Tibial nerve (tissue), 4 donors: Measurements from ENCODE around the gene KCNH5. TPM values are rescaled to one million over a fixed set of nuclear protein-coding genes. Genes with fewer than 3 reads are reported as not detected.

Source experiments
- DNase-seq, 2 donors: peaks; one replicate each; pipeline ENCODE4 v3.0.0-alpha.2; 2019; ENCODE audit warnings: low spot score in 2 of 2
- H3K27ac ChIP-seq, 4 donors: fragments of 200-600 bp; sonication (generic) in 3 of 4; one replicate each; pipeline ENCODE4 v1.5.1; 2017 to 2019; ENCODE audit warnings: mild to moderate bottlenecking in 1 of 4
- H3K27me3 ChIP-seq, 2 donors: fragments of 200-600 bp; sonication (generic) in 1 of 2; one replicate each; pipeline versions ENCODE4 v1.5.1 to v1.6.0; 2017 to 2019
- H3K36me3 ChIP-seq, 3 donors: fragments of 200-600 bp; sonication (generic); one replicate each; pipeline ENCODE4 v1.5.1; 2018 to 2019
- H3K4me1 ChIP-seq, 4 donors: fragments of 200-600 bp; sonication (generic) in 3 of 4; one replicate each; pipeline ENCODE4 v1.5.1; 2017 to 2019
- H3K4me3 ChIP-seq, 4 donors: fragments of 200-600 bp; sonication (generic) in 3 of 4; one replicate each; pipeline ENCODE4 v1.5.1; 2017 to 2019; ENCODE audit warnings: mild to moderate bottlenecking in 1 of 4, moderate library complexity in 1 of 4
- H3K9me3 ChIP-seq, 4 donors: fragments of 200-600 bp; sonication (generic) in 3 of 4; one replicate each; pipeline ENCODE4 v1.5.1; 2017 to 2019
- CTCF ChIP-seq, 5 experiments: fragments of 200-600 bp in 3 of 5; fragments of 450-650 bp in 2 of 5; sonication (generic) in 3 of 5; IDR thresholded peaks; one replicate each; pipeline ENCODE4 v1.5.1; 2016 to 2019; ENCODE audit warnings: antibody characterized with exemption in 5 of 5, mild to moderate bottlenecking in 3 of 5, moderate library complexity in 2 of 5
- EP300 ChIP-seq, 2 donors: sonication (generic); formaldehyde crosslinking; IDR thresholded peaks; one replicate each; pipeline ENCODE4 v1.6.1; 2017; ENCODE audit warnings: antibody characterized with exemption in 2 of 2, mild to moderate bottlenecking in 1 of 2
- POLR2A ChIP-seq, 2 donors: fragments of 450-650 bp; IDR thresholded peaks; one replicate each; pipeline ENCODE4 v1.6.1; 2017; ENCODE audit warnings: antibody characterized with exemption in 2 of 2, mild to moderate bottlenecking in 2 of 2, moderate library complexity in 2 of 2
- WGBS, 2 donors: methylation state at CpG; one replicate each; pipeline ENCODE4 v1.1.5; 2018; 5-methylcytosine and 5-hydroxymethylcytosine counted together
- total RNA-seq, 4 donors: library from RNA; depleted of rRNA; stranded (reverse); fragments of >200 nt; gene quantifications; one replicate each; pipeline ENCODE4 v1.1.0, GENCODE V29; 2016

The KCNH5 gene
- total RNA-seq, 4 donors from 2014 or later, result not detected

GRCh38 chr14:62745496-62745895 is 299.8 kb downstream of the KCNH5 start:
- Histone ChIP-seq H3K36me3 (no peaks in the 10 kb centered on the region), H3K4me1 (no peaks in the 10 kb centered on the region), H3K27ac (no peak overlapping the region), H3K4me3 (no peak overlapping the region), H3K9me3 (no peaks in the 10 kb centered on the region), H3K27me3 (no peaks in the 10 kb centered on the region)
- TF ChIP-seq POLR2A (IDR thresholded peaks at IDR 0.05) (no peak), CTCF (IDR thresholded peaks at IDR 0.05) (no peak), EP300 (IDR thresholded peaks at IDR 0.05) (no peak)
- DNase-seq, result no peak
- 90 to 95% methylated on average over 1 of the region's 1 CpG for WGBS, 2 donors

DNA sequence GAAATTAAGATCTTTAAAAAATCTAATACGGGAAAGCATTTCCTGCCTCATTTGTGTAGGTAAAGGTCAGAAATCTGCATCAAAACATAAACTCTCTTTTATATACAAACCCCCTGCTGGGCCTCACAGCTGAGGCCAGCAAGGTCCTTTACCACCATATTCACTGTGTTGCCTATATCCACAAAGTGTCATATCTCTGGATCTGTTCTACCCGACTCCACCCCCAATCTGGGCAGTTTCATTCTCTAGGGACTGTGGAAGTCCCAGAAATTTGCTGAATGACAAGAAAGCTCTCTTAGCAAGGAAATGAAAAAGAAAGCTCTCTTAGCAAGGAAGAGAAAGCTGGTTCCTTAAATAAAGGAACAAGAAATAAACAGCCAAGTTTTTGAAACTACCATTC is 301.7 kb downstream of the KCNH5 start:
- Histone ChIP-seq H3K4me1 (no peaks in the 10 kb centered on the region), H3K9me3 (no peaks in the 10 kb centered on the region), H3K27ac (no peak overlapping the region), H3K36me3 (no peaks in the 10 kb centered on the region), H3K4me3 (no peak overlapping the region), H3K27me3 (no peaks in the 10 kb centered on the region)
- 55 to 56% methylated on average over 2 of the region's 2 CpGs for WGBS, 2 donors
- DNase-seq, result no peak
- no peak for TF ChIP-seq POLR2A (IDR thresholded peaks at IDR 0.05)
- no peak for TF ChIP-seq EP300 (IDR thresholded peaks at IDR 0.05)
- TF ChIP-seq CTCF (IDR thresholded peaks at IDR 0.05), result no peak

GRCh38 chr14:62743118-62743517 is 302.1 kb downstream of the KCNH5 start:
- H3K4me3 ChIP-seq, result no peak overlapping the region
- DNase-seq, result no peak
- TF ChIP-seq CTCF (IDR thresholded peaks at IDR 0.05) (no peak), EP300 (IDR thresholded peaks at IDR 0.05) (no peak), POLR2A (IDR thresholded peaks at IDR 0.05) (no peak)
- 93 to 96% methylated on average over 4 of the region's 4 CpGs for WGBS, 2 donors
- H3K36me3 ChIP-seq, result no peaks in the 10 kb centered on the region
- no peak overlapping the region for H3K27ac ChIP-seq
- no peaks in the 10 kb centered on the region for H3K9me3 ChIP-seq
- H3K4me1 ChIP-seq, result no peaks in the 10 kb centered on the region
- no peaks in the 10 kb centered on the region for H3K27me3 ChIP-seq

DNA sequence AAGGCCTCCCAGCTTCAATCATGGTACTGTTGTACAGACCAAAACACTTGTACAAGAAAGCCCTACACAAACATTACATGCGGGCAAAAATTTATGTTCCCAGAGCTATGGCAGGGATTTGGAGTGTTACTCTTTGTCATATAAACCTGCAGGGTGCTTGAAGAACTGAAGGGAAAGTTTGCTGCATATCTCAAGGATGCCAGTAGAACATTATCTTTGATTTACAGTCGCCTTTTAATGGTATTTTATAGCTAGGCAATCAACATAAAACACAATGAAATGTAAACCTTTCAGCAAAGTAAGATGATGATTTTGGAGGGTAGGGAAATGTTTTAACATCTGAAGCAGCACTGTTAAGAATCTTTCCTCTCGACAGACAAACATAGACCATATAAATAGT is 305.6 kb downstream of the KCNH5 start:
- H3K27me3 ChIP-seq, result no peaks in the 10 kb centered on the region
- WGBS, 2 donors, result 53 to 56% methylated on average over 3 of the region's 3 CpGs
- no peaks in the 10 kb centered on the region for H3K4me1 ChIP-seq
- DNase-seq, result no peak
- H3K27ac ChIP-seq, result no peak overlapping the region
- TF ChIP-seq CTCF (IDR thresholded peaks at IDR 0.05), result no peak
- TF ChIP-seq POLR2A (IDR thresholded peaks at IDR 0.05), result no peak
- TF ChIP-seq EP300 (IDR thresholded peaks at IDR 0.05), result no peak
- H3K36me3 ChIP-seq, result no peaks in the 10 kb centered on the region
- H3K9me3 ChIP-seq, result no peaks in the 10 kb centered on the region
- no peak overlapping the region for H3K4me3 ChIP-seq

GRCh38 chr14:62736048-62737043 is 308.9 kb downstream of the KCNH5 start:
- 74 to 78% methylated on average over 8 of the region's 8 CpGs for WGBS, 2 donors
- TF ChIP-seq EP300 (IDR thresholded peaks at IDR 0.05), result no peak
- TF ChIP-seq POLR2A (IDR thresholded peaks at IDR 0.05), result no peak
- no peak for DNase-seq
- Histone ChIP-seq H3K4me1 (no peaks in the 10 kb centered on the region), H3K36me3 (no peaks in the 10 kb centered on the region), H3K27ac (no peak overlapping the region), H3K27me3 (no peaks in the 10 kb centered on the region), H3K9me3 (no peaks in the 10 kb centered on the region), H3K4me3 (no peak overlapping the region)
